Suppressor macrophage treated with lipopolysaccharide for 1 hour (primary cell): ENCODE results near the gene CCDC187.
A peak's percentile ranks its signal among the peaks of the same experiment; 100 is the strongest.
"Not testable (repeated sequence)": the region's sequence is repeated elsewhere in the genome, so short reads cannot be mapped to it uniquely, and the experiment has no call there.

Source experiments
- DNase-seq, 3 donors: peaks; one replicate each; pipeline ENCODE4 v3.0.0-alpha.2; 2020 to 2022

The CCDC187 gene

GRCh38 chr9:136303825-136304416, at the start of gene CCDC187:
TSS of gene CCDC187 (minus strand) at chr9:136304094. CDS start at chr9:136303830, 264 bp downstream.
- no peak for DNase-seq

GRCh38 chr9:136353088-136353487, 49.2 kb upstream of the CCDC187 start:
- no peak for DNase-seq

GRCh38 chr9:136352682-136353081, 48.8 kb upstream of the CCDC187 start:
- DNase-seq: no peak

GRCh38 chr9:136351868-136352267, 48.0 kb upstream of the CCDC187 start:
- not testable (repeated sequence) for DNase-seq

GRCh38 chr9:136351252-136351800, 47.4 kb upstream of the CCDC187 start:
- no peak for DNase-seq

GRCh38 chr9:136349546-136349945, 45.7 kb upstream of the CCDC187 start:
- DNase-seq: no peak

- DNase-seq: no peak
Observed at GRCh38 chr9:136348691-136349090, 44.8 kb upstream of the CCDC187 start.

- DNase-seq: no peak
Observed at GRCh38 chr9:136347472-136348256, 43.8 kb upstream of the CCDC187 start.

- DNase-seq: no peak
Observed at GRCh38 chr9:136346927-136347465, 43.1 kb upstream of the CCDC187 start.

- no peak for DNase-seq
Observed at GRCh38 chr9:136346157-136346481, 42.2 kb upstream of the CCDC187 start.

- peak in 2 of 3 donors; percentile 22 to 39 for DNase-seq
Observed at GRCh38 chr9:136345281-136346156, 41.6 kb upstream of the CCDC187 start.

GRCh38 chr9:136344544-136345280, 40.8 kb upstream of the CCDC187 start:
- DNase-seq: no peak

GRCh38 chr9:136343884-136344269, 40.0 kb upstream of the CCDC187 start:
- DNase-seq: no peak

GRCh38 chr9:136343121-136343883, 39.4 kb upstream of the CCDC187 start:
- DNase-seq: no peak

- DNase-seq: peak; percentile 77 to 89 (median 86)
Observed at GRCh38 chr9:136342181-136343120, 38.6 kb upstream of the CCDC187 start.

- no peak for DNase-seq
Observed at GRCh38 chr9:136341769-136342168, 37.9 kb upstream of the CCDC187 start.

GRCh38 chr9:136341042-136341655, 37.3 kb upstream of the CCDC187 start:
- DNase-seq: no peak

- no peak for DNase-seq
Observed at GRCh38 chr9:136340356-136341041, 36.6 kb upstream of the CCDC187 start.

- no peak for DNase-seq
Observed at GRCh38 chr9:136339958-136340310, 36.0 kb upstream of the CCDC187 start.
